Caco-2 (cell line): ENCODE results near the gene PAM. TPM values are rescaled to one million over a fixed set of nuclear protein-coding genes. Genes with fewer than 3 reads are reported as not detected.

Experiments used
- BruUV-seq: library from RNA; stranded (reverse); fragments of 400-500 nt; replicated peaks from 2 replicates; lab custom pipeline; 2021; lab: Mats Ljungman, UMichigan
- CTCF ChIA-PET: fragments of 300-600 bp; sonication (Branson Sonifier 250); formaldehyde crosslinking; loops from one replicate; lab custom pipeline; 2022; ENCODE audit warnings: antibody characterized with exemption; lab: Charles Lee
- POLR2A ChIA-PET: fragments of 300-600 bp; sonication (Branson Sonifier 250); formaldehyde crosslinking; loops from one replicate; lab custom pipeline; 2022; ENCODE audit warnings: antibody characterized with exemption; lab: Charles Lee
- DNase-seq, 2 experiments: peaks; one replicate each; pipeline versions ENCODE4 v3.0.0 to v3.0.0-alpha.2; 2020 to 2022
- H3K27me3 ChIP-seq: replicated peaks from 2 replicates; pipeline ENCODE4 v1.6.0; 2011; ENCODE audit warnings: low read length; ENCODE audit not compliant: control insufficient read depth, insufficient read depth
- H3K36me3 ChIP-seq: 2 replicates; pipeline ENCODE4 v1.5.1; 2011; ENCODE audit warnings: low read length; ENCODE audit not compliant: control insufficient read depth, insufficient read depth
- H3K4me1 ChIP-seq: fragments of 250-450 bp; sonication (Bioruptor Pico); 2 replicates; pipeline ENCODE4 v1.5.1; 2020; ENCODE audit warnings: mild to moderate bottlenecking
- H3K4me3 ChIP-seq: 2 replicates; pipeline ENCODE4 v1.5.1; 2011; ENCODE audit warnings: low read depth, mild to moderate bottlenecking, control low read depth, low read length
- H3K9me3 ChIP-seq: fragments of 250-450 bp; sonication (Bioruptor Pico); 2 replicates; pipeline ENCODE4 v1.5.1; 2020; ENCODE audit warnings: mild to moderate bottlenecking, moderate library complexity
- H3K27ac Mint-ChIP-seq: one replicate; pipeline ENCODE4 v1.8.0; 2022; ENCODE audit warnings: mixed read lengths; ENCODE audit not compliant: unreplicated experiment
- H3K27me3 Mint-ChIP-seq: one replicate; pipeline ENCODE4 v1.8.0; 2022; ENCODE audit warnings: mixed read lengths; ENCODE audit not compliant: insufficient read depth, unreplicated experiment
- H3K36me3 Mint-ChIP-seq: one replicate; pipeline ENCODE4 v1.8.0; 2022; ENCODE audit warnings: mild to moderate bottlenecking, mixed read lengths; ENCODE audit not compliant: insufficient read depth, unreplicated experiment
- H3K4me1 Mint-ChIP-seq: one replicate; pipeline ENCODE4 v1.8.0; 2022; ENCODE audit warnings: low read depth, mixed read lengths; ENCODE audit not compliant: unreplicated experiment
- H3K4me3 Mint-ChIP-seq: one replicate; pipeline ENCODE4 v1.8.0; 2022; ENCODE audit warnings: mild to moderate bottlenecking, moderate library complexity, mixed read lengths; ENCODE audit not compliant: unreplicated experiment
- H3K9me3 Mint-ChIP-seq: one replicate; pipeline ENCODE4 v1.8.0; 2022; ENCODE audit warnings: mixed read lengths; ENCODE audit not compliant: unreplicated experiment
- CTCF ChIP-seq, 2 experiments: fragments of 200-600 bp in 1 of 2; IDR thresholded peaks; 1 replicate in 1 of 2; 2 replicates in 1 of 2; pipeline versions ENCODE4 v1.5.1 to v1.8.0; 2011 to 2022; ENCODE audit warnings: antibody characterized with exemption in 1 of 2, control low read depth in 1 of 2, inconsistent platforms in 1 of 2, low read depth in 1 of 2, low read length in 1 of 2, mild to moderate bottlenecking in 1 of 2, moderate library complexity in 1 of 2; ENCODE audit not compliant: insufficient read depth in 1 of 2, severe bottlenecking in 1 of 2, unreplicated experiment in 1 of 2
- intact Hi-C: fragments of 100-400 bp; cut with micrococcal nuclease; formaldehyde crosslinking; loops from one replicate; pipeline ENCODE4 v1.10.0; 2022; ENCODE audit not compliant: unreplicated experiment
- total RNA-seq: library from RNA; stranded (reverse); gene quantifications from 2 replicates; pipeline ENCODE4 v1.2.3, GENCODE V29; 2022

The PAM gene
- total RNA-seq, 1 experiment from 2014 or later: 48.0 TPM

GRCh38 chr5:103034662-103035392 is 279.7 kb downstream of the PAM start:
- intact Hi-C loops: no loop called here
- no peaks in the 10 kb centered on the region for H3K27me3 ChIP-seq
- H3K4me3 ChIP-seq: no peak overlapping the region
- H3K36me3 Mint-ChIP-seq: no peaks in the 10 kb centered on the region
- no TSS peak for BruUV-seq
- H3K4me3 Mint-ChIP-seq: no peak overlapping the region
- no peaks in the 10 kb centered on the region for H3K9me3 Mint-ChIP-seq
- H3K27me3 Mint-ChIP-seq: no peaks in the 10 kb centered on the region
- H3K36me3 ChIP-seq: no peaks in the 10 kb centered on the region
- no peaks in the 10 kb centered on the region for H3K4me1 ChIP-seq
- H3K9me3 ChIP-seq: no peaks in the 10 kb centered on the region
- POLR2A ChIA-PET: no interaction called here
- H3K4me1 Mint-ChIP-seq: no peaks in the 10 kb centered on the region
- DNase-seq: no peak
- CTCF ChIA-PET: no interaction called here
- no peak for TF ChIP-seq CTCF (IDR thresholded peaks at IDR 0.05; ENCODE audit: insufficient read depth in 1 of 2, low read depth in 1 of 2, low read length in 1 of 2, severe bottlenecking in 1 of 2, unreplicated experiment in 1 of 2)
- no peak overlapping the region for H3K27ac Mint-ChIP-seq

GRCh38 chr5:103035701-103036100 is 280.6 kb downstream of the PAM start:
- intact Hi-C loops: no loop called here

GRCh38 chr5:103036601-103037000 is 281.5 kb downstream of the PAM start:
- Histone ChIP-seq H3K36me3 (no peaks in the 10 kb centered on the region), H3K4me3 (no peak overlapping the region), H3K9me3 (no peaks in the 10 kb centered on the region), H3K4me1 (no peaks in the 10 kb centered on the region), H3K27me3 (no peaks in the 10 kb centered on the region)
- Mint-ChIP-seq H3K9me3 (no peaks in the 10 kb centered on the region), H3K27ac (no peak overlapping the region), H3K4me1 (no peaks in the 10 kb centered on the region), H3K4me3 (no peak overlapping the region), H3K27me3 (no peaks in the 10 kb centered on the region), H3K36me3 (no peaks in the 10 kb centered on the region)
- TF ChIP-seq CTCF (IDR thresholded peaks at IDR 0.05; ENCODE audit: insufficient read depth in 1 of 2, low read depth in 1 of 2, low read length in 1 of 2, severe bottlenecking in 1 of 2, unreplicated experiment in 1 of 2): no peak
- ChIA-PET POLR2A (no interaction called here), CTCF (no interaction called here)
- no peak for DNase-seq
- no TSS peak for BruUV-seq
- intact Hi-C loops: no loop called here

More at GRCh38 chr5:103035701-103036100, 280.6 kb downstream of the PAM start:
- BruUV-seq: no TSS peak
- H3K9me3 Mint-ChIP-seq: no peaks in the 10 kb centered on the region
- H3K4me1 Mint-ChIP-seq: no peaks in the 10 kb centered on the region
- no peak overlapping the region for H3K27ac Mint-ChIP-seq
- H3K4me3 ChIP-seq: no peak overlapping the region
- H3K4me3 Mint-ChIP-seq: no peak overlapping the region
- H3K27me3 ChIP-seq: no peaks in the 10 kb centered on the region
- CTCF ChIA-PET: interaction anchor here (0.6 kb wide), 1 partner anchor 1306 kb away, joined by 3 read pairs; no protein-coding TSS in a partner anchor
- DNase-seq: no peak
- no peak for TF ChIP-seq CTCF (IDR thresholded peaks at IDR 0.05; ENCODE audit: insufficient read depth in 1 of 2, low read depth in 1 of 2, low read length in 1 of 2, severe bottlenecking in 1 of 2, unreplicated experiment in 1 of 2)
- H3K36me3 ChIP-seq: no peaks in the 10 kb centered on the region
- no peaks in the 10 kb centered on the region for H3K36me3 Mint-ChIP-seq
- POLR2A ChIA-PET: no interaction called here
- H3K4me1 ChIP-seq: no peaks in the 10 kb centered on the region
- no peaks in the 10 kb centered on the region for H3K9me3 ChIP-seq
- no peaks in the 10 kb centered on the region for H3K27me3 Mint-ChIP-seq
